HepG2 (cell line): Measurements from ENCODE around the gene GJD3. TPM values are rescaled to one million over a fixed set of nuclear protein-coding genes. Genes with fewer than 3 reads are reported as not detected.
A peak's percentile ranks its signal among the peaks of the same experiment; 100 is the strongest.

Experiments used
- ADNP ChIP-seq: sonication (generic); formaldehyde crosslinking; IDR thresholded peaks from 2 replicates; pipeline ENCODE4 v1.4.0; 2020; ENCODE audit warnings: missing genetic modification reagents
- ARID2 ChIP-seq: sonication (generic); formaldehyde crosslinking; IDR thresholded peaks from 2 replicates; pipeline ENCODE4 v1.8.1; 2022; ENCODE audit warnings: mild to moderate bottlenecking, missing genetic modification reagents, borderline replicate concordance
- CEBPG ChIP-seq: IDR thresholded peaks from 2 replicates; pipeline ENCODE4 v1.6.1; 2016
- CENPBD1 ChIP-seq: sonication (generic); formaldehyde crosslinking; IDR thresholded peaks from 2 replicates; pipeline ENCODE4 v1.8.0; 2022; ENCODE audit warnings: missing genetic modification reagents, low read depth, mild to moderate bottlenecking, borderline replicate concordance
- CHD2 ChIP-seq: IDR thresholded peaks from 2 replicates; pipeline ENCODE4 v1.6.1; 2011; ENCODE audit warnings: low read depth, low read length, improper control_type of control experiment
- DPF2 ChIP-seq: sonication (generic); formaldehyde crosslinking; IDR thresholded peaks from 2 replicates; pipeline ENCODE4 v1.4.0; 2020; ENCODE audit warnings: mild to moderate bottlenecking, low read depth, missing genetic modification reagents, borderline replicate concordance
- GPBP1L1 ChIP-seq: sonication (generic); formaldehyde crosslinking; IDR thresholded peaks from 2 replicates; pipeline ENCODE4 v1.5.0; 2020; ENCODE audit warnings: mild to moderate bottlenecking, missing genetic modification reagents
- HIVEP1 ChIP-seq: sonication (generic); formaldehyde crosslinking; IDR thresholded peaks from 2 replicates; pipeline ENCODE4 v1.4.0; 2020; ENCODE audit warnings: mild to moderate bottlenecking, missing genetic modification reagents
- HNRNPUL1 ChIP-seq: fragments of 200-400 bp; formaldehyde crosslinking; IDR thresholded peaks from 2 replicates; pipeline ENCODE4 v1.6.1; 2017; ENCODE audit warnings: low read depth, mild to moderate bottlenecking, low read length, moderate library complexity
- HOXD1 ChIP-seq: sonication (generic); formaldehyde crosslinking; IDR thresholded peaks from 2 replicates; pipeline ENCODE4 v1.5.0; 2020; ENCODE audit warnings: missing genetic modification reagents
- NBN ChIP-seq: fragments of 450-650 bp; conservative IDR thresholded peaks from 2 replicates; pipeline ENCODE4 v1.6.1; 2017
- NFKB2 ChIP-seq: sonication (generic); formaldehyde crosslinking; IDR thresholded peaks from 2 replicates; pipeline ENCODE4 v1.4.0; 2020; ENCODE audit warnings: missing genetic modification reagents, borderline replicate concordance
- PCBP2 ChIP-seq: fragments of 200-400 bp; formaldehyde crosslinking; optimal IDR thresholded peaks from 2 replicates; pipeline ENCODE3; 2018; ENCODE audit warnings: low read length, low read depth; ENCODE audit not compliant: poor library complexity, severe bottlenecking
- POLR2AphosphoS5 ChIP-seq: IDR thresholded peaks from 2 replicates; pipeline ENCODE4 v1.6.1; 2012; ENCODE audit warnings: low read depth, low read length
- SRSF1 ChIP-seq: fragments of 200-400 bp; formaldehyde crosslinking; optimal IDR thresholded peaks from 2 replicates; pipeline ENCODE3; 2017; ENCODE audit warnings: mild to moderate bottlenecking, low read depth, low read length, moderate library complexity
- ZBTB2 ChIP-seq: sonication (generic); formaldehyde crosslinking; IDR thresholded peaks from 2 replicates; pipeline ENCODE4 v1.8.0; 2022; ENCODE audit warnings: low read depth, missing genetic modification reagents
- ZBTB3 ChIP-seq: sonication (generic); formaldehyde crosslinking; IDR thresholded peaks from 2 replicates; pipeline ENCODE4 v1.4.0; 2020; ENCODE audit warnings: low read depth, mild to moderate bottlenecking, moderate library complexity, missing genetic modification reagents, borderline replicate concordance
- ZFY ChIP-seq: sonication (generic); formaldehyde crosslinking; IDR thresholded peaks from 2 replicates; pipeline ENCODE4 v1.4.0; 2020; ENCODE audit warnings: missing genetic modification reagents
- ZNF460 ChIP-seq: sonication (generic); formaldehyde crosslinking; IDR thresholded peaks from 2 replicates; pipeline ENCODE4 v1.5.1; 2020; ENCODE audit warnings: missing genetic modification reagents, mild to moderate bottlenecking, borderline replicate concordance
- ZNF567 ChIP-seq: sonication (generic); formaldehyde crosslinking; IDR thresholded peaks from 2 replicates; pipeline ENCODE4 v1.8.1; 2023; ENCODE audit warnings: mild to moderate bottlenecking, missing genetic modification reagents, borderline replicate concordance
- ZNF577 ChIP-seq: sonication (generic); formaldehyde crosslinking; IDR thresholded peaks from 2 replicates; pipeline ENCODE4 v1.4.0; 2020; ENCODE audit warnings: mild to moderate bottlenecking, low read depth, missing genetic modification reagents, borderline replicate concordance
- ZNF709 ChIP-seq: sonication (generic); formaldehyde crosslinking; IDR thresholded peaks from 2 replicates; pipeline ENCODE4 v1.5.0; 2020; ENCODE audit warnings: mild to moderate bottlenecking, missing genetic modification reagents
- ZNF766 ChIP-seq: sonication (generic); formaldehyde crosslinking; IDR thresholded peaks from 2 replicates; pipeline ENCODE4 v1.5.0; 2020; ENCODE audit warnings: missing genetic modification reagents, borderline replicate concordance
- ZNF891 ChIP-seq: sonication (generic); formaldehyde crosslinking; IDR thresholded peaks from 2 replicates; pipeline ENCODE4 v1.5.0; 2020; ENCODE audit warnings: mild to moderate bottlenecking, missing genetic modification reagents
- ZSCAN12 ChIP-seq: sonication (generic); formaldehyde crosslinking; IDR thresholded peaks from 2 replicates; pipeline ENCODE4 v1.9.0; 2021; ENCODE audit warnings: mild to moderate bottlenecking, missing genetic modification reagents
- polyA plus RNA-seq, 8 experiments: library from polyadenylated mRNA; depleted of rRNA in 3 of 8; stranded (reverse) in 7 of 8; unstranded in 1 of 8; fragments of >200 nt; fragmentation: Illumina TruSeq in 4 of 8; extraction: Trizol in 4 of 8; gene quantifications; 2 replicates each; pipeline versions ENCODE4 v1.2.1 to v1.2.3, GENCODE V29; 2011 to 2016; ENCODE audit warnings: low read depth in 4 of 8, missing spikeins in 1 of 8, mixed read lengths in 1 of 8; ENCODE audit not compliant: insufficient read depth in 1 of 8
- total RNA-seq, 5 experiments: library from RNA; depleted of rRNA; stranded (reverse); fragments of >200 nt; fragmentation: Illumina TruSeq; extraction: Trizol; gene quantifications; 2 replicates each; pipeline ENCODE4 v1.2.3, GENCODE V29; 2016; ENCODE audit warnings: low read depth in 1 of 5
- TF ChIP-seq, protein P1 (sequence below): sonication (generic); formaldehyde crosslinking; IDR thresholded peaks from 2 replicates; pipeline ENCODE4 v1.4.0; 2020; ENCODE audit warnings: mild to moderate bottlenecking, missing genetic modification reagents

The GJD3 gene
- total and polyA plus RNA-seq, 2 of the 13 experiments (the other 11 are each of a cell fraction or from before 2014, with no cell fraction given), result not detected

- no peak for TF ChIP-seq ARID2 (CRISPR knock-in tag)
- TF ChIP-seq CENPBD1, result no peak
- no peak for TF ChIP-seq ZSCAN12 (CRISPR knock-in tag)
- no peak for TF ChIP-seq HNRNPUL1
- TF ChIP-seq CEBPG (CRISPR knock-in tag), result peak; percentile 48; the same call in 1 of the 2 replicates
- TF ChIP-seq CHD2, result no peak
- TF ChIP-seq NFKB2 (CRISPR knock-in tag), result no peak
- TF ChIP-seq ZNF891 (CRISPR knock-in tag), result no peak
- TF ChIP-seq ZNF460 (CRISPR knock-in tag), result no peak
- TF ChIP-seq ADNP (CRISPR knock-in tag), result no peak
- no peak for TF ChIP-seq ZBTB2 (CRISPR knock-in tag)
- no peak for TF ChIP-seq DPF2 (CRISPR knock-in tag)
- no peak for TF ChIP-seq GPBP1L1
- no peak for TF ChIP-seq ZFY (CRISPR knock-in tag)
- TF ChIP-seq NBN, result no peak
- no peak for TF ChIP-seq PCBP2
- no peak for TF ChIP-seq HOXD1 (CRISPR knock-in tag)
- no peak for TF ChIP-seq ZNF577 (CRISPR knock-in tag)
- TF ChIP-seq HIVEP1 (CRISPR knock-in tag), result peak; percentile 42; the same call in 1 of the 2 replicates
- no peak for TF ChIP-seq POLR2AphosphoS5
- TF ChIP-seq, protein P1, sequence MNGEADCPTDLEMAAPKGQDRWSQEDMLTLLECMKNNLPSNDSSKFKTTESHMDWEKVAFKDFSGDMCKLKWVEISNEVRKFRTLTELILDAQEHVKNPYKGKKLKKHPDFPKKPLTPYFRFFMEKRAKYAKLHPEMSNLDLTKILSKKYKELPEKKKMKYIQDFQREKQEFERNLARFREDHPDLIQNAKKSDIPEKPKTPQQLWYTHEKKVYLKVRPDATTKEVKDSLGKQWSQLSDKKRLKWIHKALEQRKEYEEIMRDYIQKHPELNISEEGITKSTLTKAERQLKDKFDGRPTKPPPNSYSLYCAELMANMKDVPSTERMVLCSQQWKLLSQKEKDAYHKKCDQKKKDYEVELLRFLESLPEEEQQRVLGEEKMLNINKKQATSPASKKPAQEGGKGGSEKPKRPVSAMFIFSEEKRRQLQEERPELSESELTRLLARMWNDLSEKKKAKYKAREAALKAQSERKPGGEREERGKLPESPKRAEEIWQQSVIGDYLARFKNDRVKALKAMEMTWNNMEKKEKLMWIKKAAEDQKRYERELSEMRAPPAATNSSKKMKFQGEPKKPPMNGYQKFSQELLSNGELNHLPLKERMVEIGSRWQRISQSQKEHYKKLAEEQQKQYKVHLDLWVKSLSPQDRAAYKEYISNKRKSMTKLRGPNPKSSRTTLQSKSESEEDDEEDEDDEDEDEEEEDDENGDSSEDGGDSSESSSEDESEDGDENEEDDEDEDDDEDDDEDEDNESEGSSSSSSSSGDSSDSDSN (CRISPR knock-in tag), result no peak
- TF ChIP-seq ZNF709 (CRISPR knock-in tag), result no peak; the same call in 1 of the 2 replicates
- no peak for TF ChIP-seq SRSF1
- no peak for TF ChIP-seq ZNF766 (CRISPR knock-in tag)
- TF ChIP-seq ZNF567 (CRISPR knock-in tag), result no peak
- TF ChIP-seq ZBTB3, result no peak
These were observed 21.1 kb downstream of the GJD3 start (continued) for GRCh38 chr17:40343219-40344119.
